ENCODE results near the gene VGLL4. TPM values are rescaled to one million over a fixed set of nuclear protein-coding genes. Genes with fewer than 3 reads are reported as not detected.

Gene VGLL4
- total RNA-seq, 1 experiment from 2014 or later: 42.1 TPM

DNA sequence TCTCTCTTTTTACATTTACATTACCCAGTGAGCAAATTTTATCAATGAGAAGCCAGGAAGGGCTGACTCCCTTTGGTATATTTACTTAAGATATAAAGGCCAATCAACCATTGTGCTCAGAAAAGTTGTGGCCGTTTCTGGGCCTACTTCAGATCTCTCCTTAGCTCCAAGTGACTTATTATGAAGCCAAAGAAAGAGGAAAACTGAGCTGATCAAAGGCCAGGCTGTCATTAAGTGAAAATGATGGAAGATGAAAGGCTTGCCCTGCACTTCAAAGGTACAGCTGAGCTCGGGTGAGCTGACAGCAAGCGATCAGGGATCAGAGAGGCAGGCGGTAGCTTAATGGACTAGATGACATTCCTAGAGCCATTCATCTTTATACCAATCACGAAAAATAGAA is 24.8 kb downstream of the VGLL4 start:
- no CpG with 5 or more reads among the region's 5 CpGs for WGBS (ENCODE audit: extremely low coverage, insufficient read length, low lambda C conversion rate)
- H3K4ac ChIP-seq (ENCODE audit: low read depth, low read length): no peak overlapping the region
- peaks cover 12% of the 10 kb centered on the region for H3K79me1 ChIP-seq (ENCODE audit: insufficient read depth, low read depth, low read length, poor library complexity, severe bottlenecking)
- no peak overlapping the region for H4K5ac ChIP-seq (ENCODE audit: insufficient read length, low read depth, low read length)
- H2BK120ac ChIP-seq (ENCODE audit: low read depth, low read length, poor library complexity, severe bottlenecking): no peak overlapping the region
- no peaks in the 10 kb centered on the region for H3K27me3 ChIP-seq (ENCODE audit: insufficient read depth, low read length)
- no peak overlapping the region for H3K4me3 Mint-ChIP-seq
- H3K4me1 Mint-ChIP-seq: peaks cover 66 to 71% of the 10 kb centered on the region in 2 experiments
- H2AK5ac ChIP-seq (ENCODE audit: insufficient read length, low read length): no peak overlapping the region
- TF ChIP-seq, protein P1, sequence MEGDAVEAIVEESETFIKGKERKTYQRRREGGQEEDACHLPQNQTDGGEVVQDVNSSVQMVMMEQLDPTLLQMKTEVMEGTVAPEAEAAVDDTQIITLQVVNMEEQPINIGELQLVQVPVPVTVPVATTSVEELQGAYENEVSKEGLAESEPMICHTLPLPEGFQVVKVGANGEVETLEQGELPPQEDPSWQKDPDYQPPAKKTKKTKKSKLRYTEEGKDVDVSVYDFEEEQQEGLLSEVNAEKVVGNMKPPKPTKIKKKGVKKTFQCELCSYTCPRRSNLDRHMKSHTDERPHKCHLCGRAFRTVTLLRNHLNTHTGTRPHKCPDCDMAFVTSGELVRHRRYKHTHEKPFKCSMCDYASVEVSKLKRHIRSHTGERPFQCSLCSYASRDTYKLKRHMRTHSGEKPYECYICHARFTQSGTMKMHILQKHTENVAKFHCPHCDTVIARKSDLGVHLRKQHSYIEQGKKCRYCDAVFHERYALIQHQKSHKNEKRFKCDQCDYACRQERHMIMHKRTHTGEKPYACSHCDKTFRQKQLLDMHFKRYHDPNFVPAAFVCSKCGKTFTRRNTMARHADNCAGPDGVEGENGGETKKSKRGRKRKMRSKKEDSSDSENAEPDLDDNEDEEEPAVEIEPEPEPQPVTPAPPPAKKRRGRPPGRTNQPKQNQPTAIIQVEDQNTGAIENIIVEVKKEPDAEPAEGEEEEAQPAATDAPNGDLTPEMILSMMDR (conservative IDR thresholded peaks at IDR 0.05): no peak
- H4K91ac ChIP-seq (ENCODE audit: insufficient read length, low read depth, low read length): no peak overlapping the region
- peaks cover 11% of the 10 kb centered on the region; the same call in 1 of the 2 replicates for H3K79me2 ChIP-seq (ENCODE audit: insufficient read depth, low read length)
- peaks cover 2% of the 10 kb centered on the region; the same call in 1 of the 2 replicates for H3K4me1 ChIP-seq (ENCODE audit: insufficient read depth, low read length)
- H3K9ac ChIP-seq (ENCODE audit: extremely low read depth, insufficient read length, low read length): no peak overlapping the region
- no peaks in the 10 kb centered on the region for H3K9me3 Mint-ChIP-seq
- H3K18ac ChIP-seq (ENCODE audit: insufficient read length, low read depth, low read length): no peak overlapping the region
- no peak overlapping the region for H3K4me2 ChIP-seq (ENCODE audit: insufficient read depth, insufficient read length, low read length)
- H3K56ac ChIP-seq (ENCODE audit: insufficient read length, low read depth, low read length): no peak overlapping the region
- no peak overlapping the region for H2AFZ ChIP-seq (ENCODE audit: low read length)
- no peak overlapping the region for H3K27ac ChIP-seq (ENCODE audit: insufficient read length, low read depth, low read length)
- no peaks in the 10 kb centered on the region for H3K23me2 ChIP-seq (ENCODE audit: insufficient read length, low read depth, low read length, poor library complexity, severe bottlenecking)
- no peak overlapping the region for H2BK5ac ChIP-seq (ENCODE audit: insufficient read length, low read length)
- H4K20me1 ChIP-seq (ENCODE audit: control insufficient read depth, insufficient read depth, insufficient read length): no peaks in the 10 kb centered on the region
- no peak overlapping the region for H3T11ph ChIP-seq (ENCODE audit: low read length)
- no peak overlapping the region for H2BK12ac ChIP-seq (ENCODE audit: insufficient read length, low read depth, low read length)
- no peak overlapping the region for H3K27ac Mint-ChIP-seq
- no peak overlapping the region for H2BK20ac ChIP-seq (ENCODE audit: low read depth, low read length, poor library complexity, severe bottlenecking)
- H3K14ac ChIP-seq (ENCODE audit: insufficient read depth, low read length): no peak overlapping the region
- no peaks in the 10 kb centered on the region for H3K9me3 ChIP-seq (ENCODE audit: control insufficient read depth, low read depth, low read length)
- H3K27me3 Mint-ChIP-seq (ENCODE audit: low read depth): no peaks in the 10 kb centered on the region
- H2BK15ac ChIP-seq (ENCODE audit: low read depth, low read length): no peak overlapping the region
- no peak for DNase-seq
- H4K8ac ChIP-seq (replicated peaks; ENCODE audit: insufficient read length, low read depth, low read length): no peak overlapping the region
- no peaks in the 10 kb centered on the region; a peak in 1 of 7 replicates for H3K36me3 Mint-ChIP-seq (ENCODE audit: insufficient read depth in 1 of 3, low read depth in 3 of 3)
- no peak overlapping the region for H3K23ac ChIP-seq (ENCODE audit: insufficient read length, low read depth, low read length)

Measured in H9 (cell line).